ENCODE results near the gene PLCG2.

DNA sequence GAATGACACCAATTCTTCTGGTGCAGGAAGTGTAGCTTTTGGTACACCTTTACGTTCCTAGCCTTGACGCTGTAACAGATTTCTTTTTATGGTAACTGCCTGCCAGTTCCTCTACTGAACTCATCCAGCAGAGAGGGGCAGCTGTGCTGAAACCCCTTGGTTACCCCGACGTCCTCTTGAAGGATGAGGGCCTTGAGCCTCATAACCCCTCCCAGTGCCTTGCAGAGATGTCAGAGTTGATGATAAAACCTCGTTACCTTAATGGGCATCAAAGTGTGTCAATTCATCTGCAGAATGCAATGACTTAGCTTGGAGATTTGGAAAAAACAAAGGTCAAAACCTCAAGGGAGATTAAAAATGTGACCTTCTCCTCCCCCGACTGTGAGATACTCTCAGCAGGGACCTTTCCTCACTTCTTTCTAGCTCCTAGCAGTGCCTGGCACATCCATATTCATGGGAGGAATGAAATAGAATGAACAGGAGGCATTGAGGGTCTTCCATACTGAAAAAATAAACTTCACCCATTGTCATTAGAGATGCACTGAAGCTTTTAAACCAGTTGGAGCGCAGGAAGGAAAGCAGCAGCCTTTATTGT lies 163.0 kb downstream of the PLCG2 start:
- TF ChIP-seq CTCF (IDR thresholded peaks at IDR 0.05), result no peak
- TF ChIP-seq POLR2A (IDR thresholded peaks at IDR 0.05), result no peak
